Airway epithelial cell (primary cell): ENCODE results near the gene TMSB15B. TPM values are rescaled to one million over a fixed set of nuclear protein-coding genes. Genes with fewer than 3 reads are reported as not detected.

Source experiments
- total RNA-seq: library from RNA; depleted of rRNA; stranded (reverse); fragments of >200 nt; gene quantifications from 2 replicates; pipeline ENCODE4 v1.2.3, GENCODE V29; 2015

The TMSB15B gene
- total RNA-seq: 6.6 and 13.5 TPM in 2 replicates

GRCh38 chrX:103962411-103963278 lies at the start of gene TMSB15B:
TMSB15B (plus strand) TSS chrX:103962627.

GRCh38 chrX:104013606-104014005 lies 51.2 kb downstream of the TMSB15B start, which contains the start of gene H2BW1:
H2BW1 (minus strand) TSS chrX:104013708; CDS start chrX:104013576, 132 bp downstream.

Other genes starting within 250 kb of the TMSB15B start
- not detected in 2 replicates for gene PLP1, start 185.8 kb upstream of the TMSB15B start, total RNA-seq
- gene RAB9B, start 130.4 kb upstream of the TMSB15B start, total RNA-seq: 0.07 and 0.19 TPM in 2 replicates
- not detected in 2 replicates for gene H2BW1, start 51.1 kb downstream of the TMSB15B start, total RNA-seq
- not detected in 2 replicates for gene H2BW2, start 77.3 kb downstream of the TMSB15B start, total RNA-seq
- gene TMSB15C, start 113.6 kb downstream of the TMSB15B start, total RNA-seq: 0.42 and 1.1 TPM in 2 replicates
- gene ZCCHC18, start 149.9 kb downstream of the TMSB15B start, total RNA-seq: not detected in 2 replicates
- 1.1 and 2.4 TPM in 2 replicates for gene SLC25A53, start 194.4 kb downstream of the TMSB15B start, total RNA-seq
- 14.5 and 18.4 TPM in 2 replicates for gene FAM199X, start 203.8 kb downstream of the TMSB15B start, total RNA-seq